H4 (cell line): ENCODE data around the gene ESR1. TPM values are rescaled to one million over a fixed set of nuclear protein-coding genes. Genes with fewer than 3 reads are reported as not detected.

Source experiments
- DNase-seq: peaks from one replicate; pipeline ENCODE4 v3.0.0-alpha.2; 2015; ENCODE audit warnings: low spot score
- total RNA-seq: library from RNA; depleted of rRNA; stranded (reverse); fragments of >200 nt; shearing (Covaris generic); gene quantifications from 2 replicates; pipeline ENCODE4 v1.2.3, GENCODE V29; 2014

The ESR1 gene
- total RNA-seq, 1 experiment from 2014 or later: not detected

- DNase-seq: no peak
These were observed 366.5 kb downstream of the ESR1 start for GRCh38 chr6:152173957-152174356.

DNA sequence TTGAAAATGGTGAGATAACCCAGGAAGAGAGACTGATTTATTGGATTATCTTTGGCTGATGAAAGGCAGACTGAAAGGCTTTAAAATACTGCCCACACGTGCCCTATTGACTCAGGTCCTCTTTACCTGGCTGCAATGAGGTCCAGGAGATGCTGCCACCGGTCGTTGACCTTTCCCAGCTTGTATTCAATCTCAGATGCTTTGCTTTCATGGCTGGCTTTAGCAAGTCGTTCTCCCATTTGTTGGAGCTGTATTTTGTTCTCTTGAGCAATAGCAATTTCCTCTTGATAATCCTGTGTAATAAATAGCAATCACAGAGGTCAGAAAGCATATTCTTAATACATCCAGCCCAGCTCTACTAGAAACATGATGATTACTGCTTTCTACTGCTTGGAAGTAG, 368.8 kb downstream of the ESR1 start:
- DNase-seq: no peak
